GM23248 (cell line): ENCODE results near the gene SEMA3F.

Source experiments
- EZH2 ChIP-seq: fragments of 200-600 bp; sonication (generic); IDR thresholded peaks from 2 replicates; pipeline ENCODE4 v1.6.1; 2018; ENCODE audit warnings: antibody characterized with exemption, mild to moderate bottlenecking; ENCODE audit not compliant: insufficient read depth, poor library complexity, severe bottlenecking
- EZH2phosphoT487 ChIP-seq: fragments of 200-600 bp; sonication (generic); IDR thresholded peaks from 2 replicates; pipeline ENCODE4 v1.6.1; 2018; ENCODE audit warnings: antibody characterized with exemption, moderate library complexity, mild to moderate bottlenecking, low read depth; ENCODE audit not compliant: insufficient read depth

DNA sequence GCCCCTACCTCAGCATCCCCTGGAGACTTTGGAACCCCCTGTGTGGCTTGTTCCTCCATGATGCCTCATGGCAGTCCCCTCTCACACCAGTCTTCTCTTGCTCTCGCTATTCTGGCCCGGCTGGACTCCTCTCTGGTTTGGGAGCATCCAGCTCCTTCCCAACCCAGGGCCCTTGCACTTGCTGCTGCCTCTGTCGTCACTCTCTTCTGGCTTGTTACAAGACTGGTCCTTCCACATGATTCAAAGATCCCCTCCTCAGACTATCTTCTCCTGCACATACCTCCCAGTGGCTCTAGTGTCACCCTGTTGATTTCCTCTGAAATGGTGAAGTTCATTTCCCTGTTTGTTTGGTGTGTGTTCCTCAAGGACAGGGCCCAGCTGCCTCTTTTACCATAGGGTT is 74.4 kb downstream of the SEMA3F start:
- no peak for TF ChIP-seq EZH2phosphoT487
- TF ChIP-seq EZH2, result no peak
